GM12874 (cell line): Measurements from ENCODE around the gene ZIC2.

ENCODE experiments used
- TF ChIP-seq, protein P1 (sequence below): IDR thresholded peaks from 2 replicates; pipeline ENCODE4 v1.5.1; 2011; ENCODE audit warnings: low read depth, mild to moderate bottlenecking, control low read depth, low read length, moderate library complexity; ENCODE audit not compliant: insufficient read depth

Gene ZIC2

DNA sequence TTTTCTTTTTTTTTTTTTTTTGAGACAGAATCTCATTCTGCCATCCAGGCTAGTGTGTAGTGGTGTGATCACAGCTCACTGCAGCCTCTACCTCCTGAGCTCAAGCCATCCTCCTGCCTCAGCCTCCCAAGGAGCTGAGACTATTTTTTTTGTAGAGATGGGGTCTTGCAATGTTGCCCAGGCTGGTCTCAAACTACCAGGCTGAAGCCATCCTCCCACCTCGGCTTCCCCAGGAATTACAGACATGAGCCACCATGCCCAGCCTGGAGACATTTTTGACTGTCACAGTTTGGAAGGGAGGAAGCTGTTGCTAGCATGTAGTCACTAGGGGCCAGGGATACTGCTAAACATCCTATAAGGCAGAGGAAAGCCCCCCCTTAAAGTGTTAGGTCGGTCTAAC lies 33.9 kb upstream of the ZIC2 start:
- TF ChIP-seq, protein P1, sequence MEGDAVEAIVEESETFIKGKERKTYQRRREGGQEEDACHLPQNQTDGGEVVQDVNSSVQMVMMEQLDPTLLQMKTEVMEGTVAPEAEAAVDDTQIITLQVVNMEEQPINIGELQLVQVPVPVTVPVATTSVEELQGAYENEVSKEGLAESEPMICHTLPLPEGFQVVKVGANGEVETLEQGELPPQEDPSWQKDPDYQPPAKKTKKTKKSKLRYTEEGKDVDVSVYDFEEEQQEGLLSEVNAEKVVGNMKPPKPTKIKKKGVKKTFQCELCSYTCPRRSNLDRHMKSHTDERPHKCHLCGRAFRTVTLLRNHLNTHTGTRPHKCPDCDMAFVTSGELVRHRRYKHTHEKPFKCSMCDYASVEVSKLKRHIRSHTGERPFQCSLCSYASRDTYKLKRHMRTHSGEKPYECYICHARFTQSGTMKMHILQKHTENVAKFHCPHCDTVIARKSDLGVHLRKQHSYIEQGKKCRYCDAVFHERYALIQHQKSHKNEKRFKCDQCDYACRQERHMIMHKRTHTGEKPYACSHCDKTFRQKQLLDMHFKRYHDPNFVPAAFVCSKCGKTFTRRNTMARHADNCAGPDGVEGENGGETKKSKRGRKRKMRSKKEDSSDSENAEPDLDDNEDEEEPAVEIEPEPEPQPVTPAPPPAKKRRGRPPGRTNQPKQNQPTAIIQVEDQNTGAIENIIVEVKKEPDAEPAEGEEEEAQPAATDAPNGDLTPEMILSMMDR, result no peak

DNA sequence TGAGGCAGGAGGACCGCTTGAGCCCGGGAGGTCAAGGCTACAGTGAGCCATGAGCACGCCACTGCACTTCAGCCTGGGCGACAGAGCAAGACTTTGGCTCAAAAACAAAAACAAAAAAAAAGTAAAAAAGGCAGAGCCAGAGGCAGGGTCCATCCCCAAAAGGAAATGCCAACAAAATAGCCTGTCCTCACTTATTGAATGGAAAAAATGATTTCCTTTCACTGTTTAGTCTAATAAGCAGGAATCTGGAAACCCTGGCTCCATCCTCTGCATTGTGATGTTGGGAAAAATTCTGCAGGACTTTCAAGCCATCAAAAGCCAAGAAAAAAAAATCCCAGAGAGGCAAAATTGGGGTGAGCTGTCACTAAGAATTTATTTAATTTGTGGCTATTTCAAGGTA lies 33.2 kb upstream of the ZIC2 start:
- TF ChIP-seq, protein P1, result no peak

DNA sequence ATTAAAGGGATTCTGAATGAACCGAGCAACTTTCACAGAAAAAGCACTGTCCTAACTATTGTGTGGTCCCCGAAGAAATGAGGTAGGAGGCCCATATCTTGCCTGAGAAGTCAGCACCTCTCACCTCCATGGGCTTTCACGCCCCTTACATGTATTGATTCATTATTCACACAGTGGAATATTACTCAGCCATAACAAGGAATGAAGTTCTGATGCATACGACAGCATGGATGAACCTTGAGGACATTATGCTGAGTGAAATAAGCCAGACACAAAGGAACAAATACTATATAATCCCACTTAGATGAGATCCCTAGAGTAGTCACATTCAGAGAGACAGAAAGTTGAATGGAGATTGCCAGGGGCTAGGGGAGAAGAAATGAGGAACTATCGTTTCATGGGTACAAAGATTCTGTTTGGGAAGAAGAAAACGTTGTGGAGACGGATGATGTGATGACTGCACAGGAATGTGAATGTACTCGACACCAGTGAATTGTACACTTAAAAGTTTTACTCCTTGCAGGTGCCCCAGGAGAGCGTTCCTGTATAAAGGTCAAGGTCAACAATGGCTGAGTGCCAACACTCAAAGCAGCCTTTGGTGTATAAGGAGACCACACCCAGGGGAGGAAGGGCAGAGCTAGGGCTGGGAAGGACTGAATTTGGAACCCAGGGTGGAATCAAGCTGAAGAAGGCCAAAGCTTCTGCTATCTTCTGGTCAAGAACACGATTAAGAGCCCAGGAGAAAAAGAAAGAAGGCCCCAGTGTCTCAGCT lies 32.5 kb upstream of the ZIC2 start:
- TF ChIP-seq, protein P1, result no peak

DNA sequence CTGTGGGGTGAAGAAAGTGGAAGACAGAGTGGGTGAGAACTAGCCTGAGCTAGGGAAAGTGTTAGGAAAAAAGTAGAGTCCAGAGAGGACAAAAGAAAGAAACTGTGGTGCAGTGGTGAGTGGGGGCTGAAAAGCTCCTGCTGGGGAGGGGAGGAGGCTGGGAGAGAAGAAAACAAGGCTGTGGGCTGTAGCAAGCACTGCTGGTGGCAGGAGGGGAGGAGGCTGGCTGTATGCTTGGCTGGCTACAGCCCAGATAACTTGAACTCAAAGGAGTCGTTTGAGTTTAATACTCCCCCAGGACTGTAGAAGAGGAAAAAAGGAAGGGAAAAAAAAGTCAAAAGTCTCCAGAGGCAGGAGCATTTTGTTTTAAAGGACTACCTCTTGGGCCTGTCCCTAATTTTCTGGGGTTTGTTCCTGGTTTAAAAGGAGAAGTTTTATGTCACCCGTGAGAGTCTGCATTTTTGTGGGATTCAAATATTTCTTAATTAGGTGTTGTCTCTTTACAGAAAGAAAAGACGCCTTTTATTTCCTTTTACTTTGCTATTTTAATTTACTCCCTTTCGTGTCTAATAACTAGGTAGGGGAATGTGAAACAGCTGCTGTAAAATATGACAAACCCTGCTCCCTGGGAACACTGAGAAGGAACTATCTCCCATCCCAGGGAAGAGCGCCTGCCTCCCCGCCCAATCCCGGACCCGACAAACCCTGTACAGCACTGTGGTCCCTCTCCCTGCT lies 31.7 kb upstream of the ZIC2 start:
- TF ChIP-seq, protein P1, result no peak

- TF ChIP-seq, protein P1, result no peak
These were observed 28.3 kb upstream of the ZIC2 start for GRCh38 chr13:99953138-99953755.

DNA sequence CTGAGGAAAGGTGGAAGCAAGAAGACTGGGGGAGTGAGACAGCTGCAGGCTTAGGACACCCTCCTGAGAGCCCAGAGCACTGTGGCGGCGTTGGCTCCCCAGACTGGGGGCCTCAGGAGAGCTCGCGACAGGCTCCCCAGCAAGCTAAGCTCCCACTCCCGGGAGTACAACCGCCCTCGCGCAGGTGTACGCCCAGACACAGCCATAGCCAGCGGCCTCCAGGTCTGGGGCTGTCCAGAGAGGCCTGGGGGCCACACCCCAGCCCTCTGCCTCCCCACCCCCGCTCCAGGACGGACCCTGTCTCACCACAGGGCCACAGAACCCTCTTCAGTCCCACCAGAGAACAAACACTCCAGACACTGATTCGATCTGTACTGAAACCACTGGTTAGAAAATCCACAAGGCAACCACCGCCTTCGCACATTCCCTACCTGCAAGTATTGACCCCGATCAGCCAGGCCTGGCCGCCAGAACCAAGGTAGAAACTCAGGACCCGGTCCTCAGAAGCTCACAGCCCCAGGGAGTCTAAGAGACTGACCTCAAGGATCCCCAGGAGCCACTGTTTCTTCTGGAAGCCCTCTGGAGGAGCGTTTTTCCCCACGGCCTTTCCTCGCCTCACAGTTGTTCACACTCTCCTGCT lies 26.4 kb upstream of the ZIC2 start:
- TF ChIP-seq, protein P1, result no peak
